GM19468 (cell line): ENCODE results near the gene DPYSL4.

Experiments used
- ATAC-seq: cut with Tn5 transposase; IDR thresholded peaks from one replicate; pipeline ENCODE4 v1.9.1; 2021; ENCODE audit warnings: mild to moderate bottlenecking, moderate library complexity, moderate number of reproducible peaks; ENCODE audit not compliant: unreplicated experiment; ENCODE audit errors: extremely low read depth

DPYSL4 gene

GRCh38 chr10:132162590-132163277 is 24.0 kb upstream of the DPYSL4 start:
- ATAC-seq, result no peak

GRCh38 chr10:132163278-132163765 is 23.4 kb upstream of the DPYSL4 start:
- no peak for ATAC-seq

GRCh38 chr10:132163826-132164515 is 22.8 kb upstream of the DPYSL4 start:
- no peak for ATAC-seq

DNA sequence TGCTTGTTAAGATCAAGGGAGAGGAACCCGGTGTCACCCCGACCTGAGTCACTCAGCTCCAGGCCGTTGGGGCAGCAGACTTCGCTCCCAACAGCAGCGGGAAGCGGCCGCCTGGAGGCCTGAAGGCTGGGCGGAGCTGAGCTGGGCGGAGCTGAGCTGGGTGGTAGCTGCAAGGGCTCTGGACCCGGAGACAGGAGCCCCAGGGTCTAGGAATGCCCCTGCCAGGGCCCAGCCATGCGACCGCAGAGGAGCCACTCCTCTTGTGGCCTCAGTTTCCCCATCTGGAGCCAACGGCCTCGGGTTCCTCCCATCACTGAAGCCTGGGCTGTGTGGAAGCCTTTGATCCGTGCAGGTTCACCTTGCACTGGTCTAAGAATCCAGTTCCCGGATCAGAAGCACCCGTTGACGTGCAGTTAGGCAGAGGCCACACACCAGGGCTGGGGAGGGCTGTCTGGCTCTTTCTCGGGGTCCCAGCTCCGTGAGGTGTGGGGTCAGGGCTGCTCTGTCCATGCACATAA is 21.9 kb upstream of the DPYSL4 start:
- ATAC-seq, result no peak

GRCh38 chr10:132165416-132165980 is 21.2 kb upstream of the DPYSL4 start:
- ATAC-seq, result no peak

GRCh38 chr10:132166216-132166950 is 20.4 kb upstream of the DPYSL4 start:
- no peak for ATAC-seq

DNA sequence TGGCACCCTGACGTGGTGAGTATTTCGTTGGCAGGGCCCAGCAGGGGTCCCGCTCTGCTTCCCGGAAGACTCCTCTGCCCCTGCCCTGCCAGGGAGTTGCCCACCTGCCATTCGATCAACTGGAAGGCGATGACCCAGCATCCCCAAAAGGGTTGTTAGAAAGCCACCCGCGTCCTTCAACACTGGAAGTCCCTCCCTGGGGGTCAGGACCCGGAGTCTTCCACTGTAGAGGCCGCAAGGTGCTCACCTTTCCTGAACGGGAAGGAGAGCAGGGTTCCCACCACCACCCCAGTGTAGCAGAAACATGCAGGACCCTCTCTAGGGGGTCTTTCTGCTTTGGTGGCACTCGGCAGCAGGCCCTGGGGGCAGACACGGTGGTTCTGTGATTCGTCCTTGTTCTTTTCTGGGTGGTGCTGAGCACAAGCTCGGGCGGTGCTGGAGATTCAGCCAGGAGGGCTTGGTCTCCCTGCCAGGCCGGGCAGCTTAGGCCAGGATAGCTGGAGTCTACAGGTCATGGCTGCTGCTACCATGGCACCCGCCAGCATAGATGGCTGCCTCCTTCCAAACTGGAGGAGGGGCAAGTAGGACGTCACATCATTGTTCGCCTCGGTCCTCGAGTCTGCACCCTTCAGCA is 19.6 kb upstream of the DPYSL4 start:
- ATAC-seq, result no peak

DNA sequence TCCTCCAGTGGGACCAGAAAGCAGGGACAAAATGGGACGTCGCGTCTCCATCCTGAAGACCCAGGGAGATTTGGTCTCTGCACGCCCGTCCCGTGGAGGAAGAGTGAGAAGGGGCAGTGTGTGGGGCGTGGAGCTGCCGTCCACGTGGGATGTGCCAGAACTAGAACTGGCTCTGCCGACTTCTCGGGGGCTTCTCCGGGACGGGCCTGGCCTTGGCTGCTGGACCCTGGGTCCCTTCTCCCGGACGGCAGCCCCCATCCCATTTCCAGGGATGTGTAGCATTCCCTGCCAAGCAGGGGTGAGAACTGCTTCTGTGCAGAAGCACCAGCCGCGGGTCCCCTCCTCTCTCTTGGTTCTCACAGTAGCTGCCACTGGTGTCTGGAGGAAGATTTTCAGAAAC is 18.8 kb upstream of the DPYSL4 start:
- ATAC-seq, result no peak

- no peak for ATAC-seq
Measured at GRCh38 chr10:132168571-132169030, 18.1 kb upstream of the DPYSL4 start.

GRCh38 chr10:132169031-132169765 is 17.6 kb upstream of the DPYSL4 start:
- ATAC-seq, result no peak

- no peak for ATAC-seq
Measured at GRCh38 chr10:132169766-132170560, 16.8 kb upstream of the DPYSL4 start.

- no peak for ATAC-seq
Measured at GRCh38 chr10:132170561-132171361, 16.0 kb upstream of the DPYSL4 start.

DNA sequence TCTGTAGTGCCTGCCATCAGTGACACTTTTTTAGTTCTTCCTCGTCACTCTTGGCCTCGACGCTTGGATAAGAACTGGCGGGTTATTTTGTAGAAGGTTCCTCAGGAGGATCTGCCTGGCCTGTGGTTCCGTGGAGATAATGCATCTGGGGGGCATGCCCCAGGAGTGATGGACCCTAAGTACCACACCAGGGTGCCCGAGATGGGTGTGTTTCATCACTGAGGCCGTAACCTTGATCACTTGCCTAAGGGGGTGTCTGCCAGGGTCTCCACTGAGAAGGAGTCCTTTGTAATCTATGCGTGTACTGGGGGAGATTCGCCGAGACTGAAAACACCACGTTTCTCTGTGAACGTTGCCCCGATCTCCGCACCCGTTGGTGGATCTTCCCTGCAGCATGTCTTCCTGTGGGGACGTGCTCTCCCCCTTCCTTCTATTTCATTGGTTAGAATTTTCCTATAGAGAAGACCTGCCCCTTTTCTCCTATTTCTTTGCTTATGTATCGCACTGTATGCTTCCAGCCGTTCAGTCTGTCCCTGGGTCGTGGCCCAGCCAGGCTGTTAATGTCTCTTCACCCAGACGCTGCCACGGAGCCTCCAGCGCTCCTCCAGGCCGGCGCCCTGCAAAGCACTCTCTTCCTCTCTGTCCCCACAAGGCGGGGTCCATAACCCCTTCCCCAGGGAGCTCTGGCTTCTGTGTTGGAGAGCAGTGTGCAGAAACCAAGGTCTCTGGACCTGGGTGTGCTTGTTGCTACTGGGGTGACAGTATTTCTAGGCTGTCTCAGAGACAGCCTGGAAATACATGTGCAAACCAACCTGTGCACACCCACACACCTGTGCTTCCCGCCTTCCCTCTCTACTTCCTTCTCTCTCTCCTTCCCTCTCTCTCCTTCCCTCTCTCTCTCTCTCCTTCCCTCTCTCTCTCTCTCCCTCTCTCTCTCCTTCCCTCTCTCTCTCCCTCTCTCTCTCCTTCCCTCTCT is 14.4 kb upstream of the DPYSL4 start:
- ATAC-seq, result no peak

DNA sequence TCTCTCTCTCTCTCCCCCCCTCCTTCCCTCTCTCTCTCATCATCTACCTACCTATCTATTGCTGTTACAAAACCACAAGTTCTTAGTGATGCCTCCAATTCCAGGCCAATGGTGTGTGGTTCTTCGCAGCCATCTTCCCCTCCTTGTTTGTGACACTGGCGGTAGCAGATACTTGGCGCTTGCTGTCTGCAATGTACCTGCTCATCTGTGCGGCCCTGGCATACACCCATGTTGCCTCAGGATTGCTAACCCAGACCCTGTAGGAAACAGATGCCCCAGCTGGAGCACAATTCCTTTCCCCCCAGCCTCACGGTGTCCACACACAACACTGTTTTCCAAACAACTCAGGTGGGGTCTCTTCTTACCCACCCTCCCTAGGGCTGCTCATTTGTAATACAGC is 13.6 kb upstream of the DPYSL4 start:
- no peak for ATAC-seq

DNA sequence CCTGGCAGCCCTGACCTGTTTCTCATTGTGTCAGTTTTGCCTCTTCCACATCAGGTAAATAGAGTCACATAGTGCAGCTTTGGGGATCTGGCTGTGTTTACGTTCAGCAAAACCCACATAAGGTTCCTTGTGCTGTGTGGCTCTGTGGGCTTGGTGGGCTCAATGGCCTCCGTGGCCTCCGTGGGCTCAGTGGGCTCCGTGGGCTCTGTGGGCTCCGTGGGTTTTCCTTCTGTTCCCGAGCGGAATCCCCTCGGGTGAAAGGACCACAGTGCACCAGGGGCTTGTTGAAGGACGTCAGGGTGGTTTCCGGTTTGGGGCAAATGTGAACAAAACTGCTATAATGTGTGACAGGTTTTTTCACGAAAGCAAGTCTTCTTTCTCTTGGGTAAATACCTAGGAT is 12.5 kb upstream of the DPYSL4 start:
- ATAC-seq, result no peak

DNA sequence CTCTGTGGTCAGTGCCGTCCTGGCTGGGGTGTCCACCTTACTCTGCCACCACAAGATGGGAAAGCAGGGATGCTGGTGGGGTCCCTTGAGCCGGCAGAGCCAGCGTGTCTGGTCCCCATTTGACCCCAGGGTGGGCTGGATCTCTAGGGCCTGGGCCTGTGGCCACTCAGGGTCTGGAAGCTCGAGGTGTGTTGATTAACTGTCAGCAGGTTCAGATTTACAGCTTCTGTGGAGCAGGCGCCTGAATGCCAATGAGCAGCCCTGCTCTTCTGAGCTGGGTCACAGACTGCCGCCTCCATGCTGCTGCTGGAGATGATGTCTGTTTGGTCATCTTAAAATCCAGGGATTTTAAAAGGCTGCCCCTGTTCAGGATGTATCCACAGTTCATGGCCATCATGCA is 11.3 kb upstream of the DPYSL4 start:
- ATAC-seq, result no peak
